GM12874 (cell line): ENCODE data around the gene PSEN2.

ENCODE experiments used
- TF ChIP-seq, protein P1 (sequence below): IDR thresholded peaks from 2 replicates; pipeline ENCODE4 v1.5.1; 2011; ENCODE audit warnings: low read depth, mild to moderate bottlenecking, control low read depth, low read length, moderate library complexity; ENCODE audit not compliant: insufficient read depth

Gene PSEN2

DNA sequence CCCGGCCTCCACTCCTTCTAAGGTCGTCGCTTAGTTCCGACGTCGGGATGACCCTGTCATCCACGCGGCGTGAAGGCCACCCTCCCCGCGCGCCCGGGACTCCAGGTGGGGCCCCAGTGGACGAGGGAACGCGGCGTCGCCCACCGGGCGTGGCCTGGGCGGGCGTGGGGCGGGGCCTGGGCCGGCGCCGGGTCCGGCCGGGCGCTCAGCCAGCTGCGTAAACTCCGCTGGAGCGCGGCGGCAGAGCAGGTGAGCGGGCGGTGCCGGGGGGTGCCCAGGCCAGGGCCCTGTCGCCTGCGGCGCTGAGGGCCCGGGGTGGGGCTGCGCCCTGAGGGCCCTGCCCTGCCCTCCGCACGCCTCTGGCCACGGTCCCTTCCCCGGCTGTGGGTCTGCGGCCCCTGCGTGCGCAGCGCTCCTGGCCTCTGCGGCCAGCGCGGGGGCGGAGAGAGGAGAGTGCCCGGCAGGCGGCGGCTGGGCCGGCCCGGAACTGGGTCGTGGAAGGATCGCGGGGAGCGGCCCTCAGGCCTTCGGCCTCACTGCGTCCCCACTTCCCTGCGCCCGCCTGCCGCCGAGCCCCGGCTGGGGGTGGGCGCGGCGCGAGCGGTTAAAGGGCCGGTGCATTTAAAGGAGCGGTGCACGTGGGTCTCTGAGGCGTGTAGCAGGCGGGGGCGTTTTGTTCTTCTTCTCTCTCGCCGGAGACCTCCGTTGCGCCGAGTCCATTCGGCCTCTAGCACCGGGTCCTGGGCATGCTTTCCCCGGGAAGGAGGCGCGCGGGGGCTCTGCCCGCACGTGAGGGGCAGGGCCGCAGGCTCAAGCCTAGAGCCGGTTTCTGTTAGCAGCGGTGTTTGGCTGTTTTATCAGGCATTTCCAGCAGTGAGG is at the start of gene PSEN2:
PSEN2 (plus strand) TSS at position 216 of the 879 bp plus-strand sequence. CDS start 11,292 bp downstream, outside the sequence.
- TF ChIP-seq, protein P1, sequence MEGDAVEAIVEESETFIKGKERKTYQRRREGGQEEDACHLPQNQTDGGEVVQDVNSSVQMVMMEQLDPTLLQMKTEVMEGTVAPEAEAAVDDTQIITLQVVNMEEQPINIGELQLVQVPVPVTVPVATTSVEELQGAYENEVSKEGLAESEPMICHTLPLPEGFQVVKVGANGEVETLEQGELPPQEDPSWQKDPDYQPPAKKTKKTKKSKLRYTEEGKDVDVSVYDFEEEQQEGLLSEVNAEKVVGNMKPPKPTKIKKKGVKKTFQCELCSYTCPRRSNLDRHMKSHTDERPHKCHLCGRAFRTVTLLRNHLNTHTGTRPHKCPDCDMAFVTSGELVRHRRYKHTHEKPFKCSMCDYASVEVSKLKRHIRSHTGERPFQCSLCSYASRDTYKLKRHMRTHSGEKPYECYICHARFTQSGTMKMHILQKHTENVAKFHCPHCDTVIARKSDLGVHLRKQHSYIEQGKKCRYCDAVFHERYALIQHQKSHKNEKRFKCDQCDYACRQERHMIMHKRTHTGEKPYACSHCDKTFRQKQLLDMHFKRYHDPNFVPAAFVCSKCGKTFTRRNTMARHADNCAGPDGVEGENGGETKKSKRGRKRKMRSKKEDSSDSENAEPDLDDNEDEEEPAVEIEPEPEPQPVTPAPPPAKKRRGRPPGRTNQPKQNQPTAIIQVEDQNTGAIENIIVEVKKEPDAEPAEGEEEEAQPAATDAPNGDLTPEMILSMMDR: no peak

DNA sequence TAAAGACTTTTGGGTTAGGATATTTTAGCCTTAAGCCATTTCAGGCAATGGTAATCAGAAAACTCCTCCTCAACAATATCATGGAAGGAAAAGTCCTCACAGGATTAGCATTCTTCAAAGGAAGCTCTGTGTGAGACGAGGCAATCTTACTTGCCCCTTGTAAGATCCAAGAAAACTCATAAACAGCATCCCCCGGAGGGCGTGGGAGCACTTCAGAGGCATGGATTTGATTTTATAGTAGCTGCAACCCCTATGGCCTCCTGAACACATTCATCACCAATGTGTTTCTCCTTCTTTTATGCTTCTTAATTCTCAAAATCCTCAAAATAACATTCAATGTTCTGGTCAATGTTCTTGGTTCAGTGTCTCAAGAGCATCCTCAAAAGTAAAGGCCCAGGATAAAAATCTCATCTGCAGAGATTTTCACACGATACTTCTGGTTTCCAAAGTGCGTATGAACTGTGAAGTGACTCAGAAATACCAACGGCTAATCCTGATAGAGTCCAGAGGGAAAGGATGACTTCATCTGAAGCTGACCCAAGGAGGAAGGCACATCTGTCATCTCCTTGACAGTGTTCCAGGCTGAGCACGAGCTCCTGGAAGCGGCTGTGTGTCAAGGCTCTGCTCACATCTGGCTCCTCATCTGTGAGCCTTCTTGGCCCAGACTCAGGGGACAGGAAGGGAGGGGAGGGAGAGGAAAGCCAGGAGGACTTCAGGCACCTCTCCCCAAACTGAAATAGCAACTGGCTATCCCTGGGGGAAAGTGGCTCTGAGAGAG is 49.3 kb upstream of the PSEN2 start:
- TF ChIP-seq, protein P1: no peak

DNA sequence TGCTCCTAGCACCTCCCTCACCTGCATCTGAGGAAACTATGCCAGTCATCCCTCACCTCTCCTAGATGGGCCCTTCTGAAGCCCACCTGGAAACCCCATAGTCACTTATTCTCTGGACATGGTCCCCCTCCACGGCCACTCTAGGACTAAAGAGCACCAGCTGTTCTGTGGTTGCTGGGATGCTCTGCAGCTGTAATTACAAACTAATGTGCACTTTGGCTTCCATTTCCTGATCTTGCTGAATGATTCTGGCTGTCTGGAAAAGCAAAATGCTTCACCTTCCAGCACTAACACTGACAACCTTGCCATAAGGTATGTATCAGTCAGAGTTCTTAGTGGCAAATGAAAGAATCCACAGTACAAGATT is 48.7 kb upstream of the PSEN2 start:
- TF ChIP-seq, protein P1: no peak

DNA sequence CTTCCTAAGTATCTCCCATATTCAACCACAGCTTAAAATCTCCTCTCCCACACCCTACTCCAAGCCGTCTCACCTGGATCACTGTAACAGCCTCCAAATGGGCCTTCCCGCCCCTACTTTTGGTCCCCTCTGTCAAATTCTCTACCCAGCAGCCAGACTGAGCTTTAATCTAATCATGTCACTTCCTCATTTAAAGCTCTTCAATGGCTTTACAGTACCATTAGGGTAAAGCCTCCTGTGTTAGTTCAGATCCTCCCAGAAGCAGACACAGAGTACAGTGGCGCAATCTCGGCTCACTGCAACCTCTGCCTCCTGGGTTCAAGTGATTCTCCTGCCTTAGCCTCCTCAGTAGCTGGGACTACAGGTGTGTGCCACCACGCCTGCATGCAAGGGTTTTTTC is 46.8 kb upstream of the PSEN2 start:
- TF ChIP-seq, protein P1: no peak

DNA sequence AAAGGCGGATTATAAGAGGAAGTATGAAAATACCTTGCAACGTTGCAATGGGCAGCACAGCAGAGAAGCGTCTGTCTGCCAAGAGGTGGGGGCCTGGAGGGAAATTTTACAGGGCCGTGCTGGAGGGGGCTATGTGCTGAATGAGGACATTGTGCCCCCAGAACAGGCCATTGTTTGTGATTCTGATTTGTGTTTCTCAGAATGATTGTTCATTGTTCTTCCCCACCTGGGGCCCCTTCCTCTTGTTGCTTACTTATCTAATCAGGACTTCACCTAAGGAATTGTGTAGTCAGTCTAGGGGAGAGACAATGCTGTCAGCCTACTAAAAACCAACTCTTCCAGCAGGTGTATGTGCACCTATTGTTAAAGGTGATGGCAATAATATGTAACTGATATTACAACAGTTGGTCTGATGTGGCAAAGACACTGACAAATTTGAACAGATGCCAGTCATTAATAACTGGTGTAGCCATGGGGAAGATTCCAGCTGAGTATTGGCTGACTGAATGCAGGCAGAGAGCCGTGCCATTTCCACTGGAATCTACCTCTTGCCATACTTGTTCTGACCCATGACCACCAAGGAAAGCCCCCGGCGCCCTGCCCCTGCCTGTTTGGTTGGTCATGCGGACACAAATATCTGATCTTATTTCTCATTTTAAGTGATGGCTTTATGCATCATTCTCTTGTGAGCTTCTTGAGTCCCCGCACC is 45.2 kb upstream of the PSEN2 start:
- TF ChIP-seq, protein P1: no peak

DNA sequence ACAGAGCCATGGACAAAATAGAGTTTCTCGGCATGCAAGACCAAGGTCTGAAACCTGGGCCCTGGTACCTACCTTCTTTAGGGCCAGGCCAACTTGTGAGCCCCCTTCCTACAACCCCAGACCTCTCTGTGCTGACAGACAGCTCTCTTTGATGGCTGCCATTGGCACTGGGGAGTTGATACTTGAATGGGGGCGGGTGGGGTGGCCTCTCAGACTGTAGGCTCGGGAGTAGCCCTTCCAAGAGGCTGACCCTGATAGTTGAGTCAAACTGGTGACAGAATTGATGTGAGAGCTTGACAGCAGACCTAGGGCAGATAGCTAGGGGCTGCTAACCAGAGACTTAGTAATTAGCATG is 44.7 kb upstream of the PSEN2 start:
- TF ChIP-seq, protein P1: no peak

DNA sequence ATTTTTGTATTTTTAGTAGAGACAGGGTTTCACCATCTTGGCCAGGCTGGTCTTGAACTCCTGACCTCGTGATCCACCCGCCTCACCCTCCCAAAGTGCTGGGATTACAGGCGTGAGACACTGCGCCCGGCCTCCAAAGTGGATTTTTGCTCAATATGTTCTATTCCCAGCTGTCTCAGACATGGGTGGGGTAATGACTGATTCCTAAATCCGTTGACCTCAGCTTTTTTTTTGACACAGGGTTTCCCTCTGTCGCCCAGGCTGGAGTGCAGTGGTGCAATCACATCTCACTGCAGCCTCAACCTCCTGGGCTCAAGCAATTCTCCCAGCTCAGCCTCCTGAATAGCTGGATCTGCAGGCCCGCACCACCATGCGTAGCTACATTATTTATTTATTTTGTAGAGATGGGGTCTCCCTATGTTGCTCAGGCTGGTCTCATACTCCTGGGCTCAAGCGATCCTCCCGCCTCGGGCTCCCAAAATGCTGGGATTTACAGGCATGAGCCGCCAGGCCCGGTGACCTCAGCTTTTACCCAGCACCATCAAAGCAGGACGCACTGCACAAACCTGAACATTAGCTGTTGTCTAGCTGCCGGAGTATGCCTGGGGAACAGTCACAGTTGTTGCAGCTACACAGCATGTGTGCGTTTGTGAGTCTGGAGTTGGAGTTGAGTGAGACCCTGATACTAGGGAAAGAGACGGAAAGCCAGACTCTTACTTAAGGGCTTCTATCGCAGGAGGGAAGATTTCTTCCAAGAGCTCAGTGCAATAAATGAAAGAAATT is 43.7 kb upstream of the PSEN2 start:
- TF ChIP-seq, protein P1: no peak
